Heart left ventricle (tissue), 16 donors: ENCODE measurements around the gene DUSP1. TPM values are rescaled to one million over a fixed set of nuclear protein-coding genes. Genes with fewer than 3 reads are reported as not detected.

Experiments
- ATAC-seq, 4 donors: fragments of 200-7000 bp; cut with Tn5 transposase; one replicate each; pipeline ENCODE4 v1.9.1; 2020 to 2022; ENCODE audit warnings: moderate library complexity in 4 of 4, mild to moderate bottlenecking in 3 of 4, moderate number of reproducible peaks in 1 of 4
- DNase-seq, 5 donors: peaks; one replicate each; pipeline ENCODE4 v3.0.0-alpha.2; 2020
- H3K27ac ChIP-seq, 12 donors: fragments of 200-600 bp; sonication (generic) in 4 of 12; one replicate each; pipeline versions ENCODE4 v1.5.0 to v1.8.0; 2016 to 2022; ENCODE audit warnings: mild to moderate bottlenecking in 2 of 12
- H3K27me3 ChIP-seq, 9 donors: fragments of 200-600 bp; sonication (generic) in 2 of 9; one replicate each; pipeline versions ENCODE4 v1.5.1 to v1.8.0; 2016 to 2022; ENCODE audit warnings: mild to moderate bottlenecking in 3 of 9
- H3K36me3 ChIP-seq, 9 donors: fragments of 200-600 bp; sonication (generic) in 2 of 9; one replicate each; pipeline versions ENCODE4 v1.5.0 to v1.8.0; 2018 to 2022; ENCODE audit warnings: mild to moderate bottlenecking in 2 of 9
- H3K4me1 ChIP-seq, 12 donors: fragments of 200-600 bp; sonication (generic) in 4 of 12; one replicate each; pipeline versions ENCODE4 v1.5.0 to v1.8.0; 2016 to 2022; ENCODE audit warnings: mild to moderate bottlenecking in 3 of 12
- H3K4me3 ChIP-seq, 12 donors: fragments of 200-600 bp; sonication (generic) in 4 of 12; one replicate each; pipeline versions ENCODE4 v1.5.0 to v1.8.0; 2017 to 2022; ENCODE audit warnings: mild to moderate bottlenecking in 9 of 12, moderate library complexity in 4 of 12
- H3K9me3 ChIP-seq, 12 donors: fragments of 200-600 bp; sonication (generic) in 4 of 12; one replicate each; pipeline versions ENCODE4 v1.5.0 to v1.8.0; 2016 to 2022; ENCODE audit warnings: mild to moderate bottlenecking in 1 of 12
- CTCF ChIP-seq, 12 donors: fragments of 200-600 bp; sonication (generic) in 4 of 12; IDR thresholded peaks; one replicate each; pipeline versions ENCODE4 v1.5.0 to v1.8.0; 2018 to 2022; ENCODE audit warnings: antibody characterized with exemption in 12 of 12, mild to moderate bottlenecking in 5 of 12
- POLR2A ChIP-seq, 2 donors: fragments of 450-650 bp; IDR thresholded peaks; one replicate each; pipeline ENCODE4 v1.6.1; 2017; ENCODE audit warnings: antibody characterized with exemption in 2 of 2, mild to moderate bottlenecking in 2 of 2, moderate library complexity in 2 of 2
- WGBS, 4 donors: extraction: QIAGEN DNeasy Blood & Tissue Kit in 2 of 4; methylation state at CpG; one replicate each; pipeline versions ENCODE4 v1.1.5 to v1.1.7; 2013 to 2018; 5-methylcytosine and 5-hydroxymethylcytosine counted together
- intact Hi-C, 10 donors: fragments of 100-400 bp; cut with DNase I; formaldehyde crosslinking; loops; one replicate each; pipeline versions ENCODE4 v1.11.1 to v1.14.2; 2022
- polyA plus RNA-seq, 2 donors: library from polyadenylated mRNA; stranded (reverse); fragments of 200-250 nt; gene quantifications; one replicate each; pipeline ENCODE4 v1.2.3, GENCODE V29; 2013
- total RNA-seq, 9 donors: library from RNA; depleted of rRNA in 2 of 9; stranded (reverse); fragments of >200 nt in 2 of 9; fragmentation: NEBNext Ultra II Directional in 3 of 9; extraction: Animal tissue kit (Norgen Biotek cat#: 25700) in 3 of 9; gene quantifications; one replicate each; pipeline versions ENCODE4 v1.1.0 to v1.2.4, GENCODE V29; 2016 to 2023
- donor health status: ischemic (EF 13 %, LVEDD 7.1; RV severe dilation, severe dysfunction).
- donor health status: healthy with polysubstance abuse.
- donor health status: DM: no; HTN: yes; CAD: no.
- donor health status: DM: no; HTN: no; CAD: no.
- donor health status: ischemic (EF 25% LVEDD 6.9; RV normal size, moderate dysfunction).
- donor health status: ischemic (EF 25% LVEDD 5.7; RV mildly dilated, moderate dysfunction).
- donor health status: healthy.
- donor health status: DM: yes; HTN: yes; CAD: no.
- donor health status: ischemic (EF 35%, LVEDD 5.7; RV mildly dilated, moderate dysfunction).
- donor health status: nonischemic (EF 11% LVEDD 7.7; RV severe dilation, severe dysfunction).
- donor health status: DM: yes; HTN: yes; CAD: no.
- donor health status: PGD.
- donor health status: ischemic (EF 29% LVEDD 5.4; RV normal size, mild dysfunction).
- donor health status: nonischemic (EF 23%, LVEDD 6.1; RV moderate dilation, normal function).

DUSP1 gene
- total and polyA plus RNA-seq, 11 donors: 24.3 to 335 (median 78.2) TPM

- peaks cover 0 to 11% (median 0%) of the 10 kb centered on the region in 12 donors for H3K9me3 ChIP-seq
- H3K4me1 ChIP-seq: peaks cover 0 to 21% (median 4%) of the 10 kb centered on the region in 12 donors
- no peak overlapping the region for H3K4me3 ChIP-seq
- ATAC-seq (no peak), DNase-seq (no peak)
- TF ChIP-seq CTCF (IDR thresholded peaks at IDR 0.05) (no peak), POLR2A (IDR thresholded peaks at IDR 0.05) (no peak)
- H3K27ac ChIP-seq: no peak overlapping the region
- no peaks in the 10 kb centered on the region for H3K36me3 ChIP-seq
- intact Hi-C loops: no loop called here
- WGBS, 4 donors: 96 to 100% (median 98%) methylated on average over 2 of the region's 2 CpGs
- no peaks in the 10 kb centered on the region for H3K27me3 ChIP-seq
These were observed 38.8 kb upstream of the DUSP1 start for GRCh38 chr5:172809774-172810173.

- no peak for ATAC-seq
- Histone ChIP-seq H3K27me3 (no peaks in the 10 kb centered on the region), H3K9me3 (peaks cover 0 to 11% (median 0%) of the 10 kb centered on the region in 12 donors), H3K4me3 (peak overlapping the region in 9 of 12 donors; percentile 32 to 51 (median 37)), H3K4me1 (peaks cover 0 to 21% (median 4%) of the 10 kb centered on the region in 12 donors), H3K36me3 (no peaks in the 10 kb centered on the region), H3K27ac (peak overlapping the region in 9 of 12 donors; percentile 50 to 87 (median 78))
- intact Hi-C loops: no loop called here
- TF ChIP-seq CTCF (IDR thresholded peaks at IDR 0.05): no peak
- TF ChIP-seq POLR2A (IDR thresholded peaks at IDR 0.05): no peak
- WGBS, 4 donors: 91 to 93% (median 92%) methylated on average over 11 of the region's 11 CpGs
- no peak for DNase-seq
These were observed 36.8 kb upstream of the DUSP1 start for GRCh38 chr5:172807766-172808311.

- Histone ChIP-seq H3K27ac (peak overlapping the region in 11 of 12 donors; percentile 61 to 87 (median 77)), H3K36me3 (no peaks in the 10 kb centered on the region), H3K4me1 (peaks cover 0 to 27% (median 4%) of the 10 kb centered on the region in 12 donors), H3K9me3 (peaks cover 0 to 11% (median 0%) of the 10 kb centered on the region in 12 donors), H3K4me3 (peak overlapping the region in 9 of 12 donors; percentile 32 to 51 (median 37)), H3K27me3 (no peaks in the 10 kb centered on the region)
- intact Hi-C loops: no loop called here
- TF ChIP-seq POLR2A (IDR thresholded peaks at IDR 0.05) (peak in 1 of 2 donors; percentile 47), CTCF (IDR thresholded peaks at IDR 0.05) (no peak)
- 66 to 70% (median 67%) methylated on average over 24 of the region's 24 CpGs for WGBS, 4 donors
- DNase-seq: peak; percentile 89 to 93 (median 91)
- peak; percentile 93 to 99 (median 98) for ATAC-seq
These were observed 36.1 kb upstream of the DUSP1 start for GRCh38 chr5:172806897-172807672.

- H3K36me3 ChIP-seq: no peaks in the 10 kb centered on the region
- DNase-seq (peak in 1 of 5 donors; percentile 39), ATAC-seq (peak in 1 of 4 donors; percentile 19)
- H3K27me3 ChIP-seq: no peaks in the 10 kb centered on the region
- no peak for TF ChIP-seq POLR2A (IDR thresholded peaks at IDR 0.05)
- H3K9me3 ChIP-seq: peaks cover 0 to 11% (median 0%) of the 10 kb centered on the region in 12 donors
- intact Hi-C loops: no loop called here
- H3K4me1 ChIP-seq: peaks cover 0 to 37% (median 4%) of the 10 kb centered on the region in 12 donors
- 78 to 80% (median 79%) methylated on average over 9 of the region's 9 CpGs for WGBS, 4 donors
- H3K27ac ChIP-seq: peak overlapping the region in 6 of 12 donors; percentile 9 to 87 (median 50)
- H3K4me3 ChIP-seq: no peak overlapping the region
These were observed 34.8 kb upstream of the DUSP1 start for GRCh38 chr5:172805736-172806255.
